CD4-positive, alpha-beta T cell (primary cell): ENCODE results near the gene PAX5. TPM values are rescaled to one million over a fixed set of nuclear protein-coding genes. Genes with fewer than 3 reads are reported as not detected.

Experiments
- ATAC-seq: fragments of 200-7000 bp; cut with Tn5 transposase; one replicate; pipeline ENCODE4 v1.10.0; 2022; ENCODE audit warnings: mild to moderate bottlenecking; ENCODE audit not compliant: poor library complexity
- CTCF ChIA-PET: fragments of 350-600 bp; sonication (Branson Sonifier 250); formaldehyde crosslinking; loops from one replicate; lab custom pipeline; 2021; ENCODE audit warnings: antibody characterized with exemption, inconsistent platforms; lab: Charles Lee
- POLR2A ChIA-PET: fragments of 350-600 bp; sonication (Branson Sonifier 250); formaldehyde crosslinking; loops from one replicate; lab custom pipeline; 2021; ENCODE audit warnings: antibody characterized with exemption, inconsistent platforms; lab: Charles Lee
- DNase-seq, 14 experiments: peaks; one replicate each; pipeline ENCODE4 v3.0.0-alpha.2; 2013 to 2020; ENCODE audit warnings: mixed read lengths in 2 of 14
- H3K27ac ChIP-seq, 2 donors: one replicate each; pipeline versions ENCODE4 v1.5.1 to v1.7.0; 2013; ENCODE audit warnings: low read length in 2 of 2, low read depth in 1 of 2, mild to moderate bottlenecking in 1 of 2
- H3K27me3 ChIP-seq, 2 experiments: 1 replicate in 1 of 2; 2 replicates in 1 of 2; pipeline versions ENCODE4 v1.6.1 to v1.7.0; 2013; ENCODE audit warnings: low read length in 2 of 2, control low read depth in 1 of 2, mild to moderate bottlenecking in 1 of 2, moderate library complexity in 1 of 2; ENCODE audit not compliant: insufficient read depth in 2 of 2, control insufficient read depth in 1 of 2
- H3K36me3 ChIP-seq: one replicate; pipeline ENCODE4 v1.6.1; 2013; ENCODE audit warnings: low read length, control low read depth; ENCODE audit not compliant: insufficient read depth
- H3K4me1 ChIP-seq: one replicate; pipeline ENCODE4 v1.6.1; 2013; ENCODE audit warnings: low read length, control low read depth; ENCODE audit not compliant: insufficient read depth
- H3K4me3 ChIP-seq: one replicate; pipeline ENCODE4 v1.5.1; 2013; ENCODE audit warnings: mild to moderate bottlenecking, low read length, moderate library complexity
- H3K9me3 ChIP-seq, 2 experiments: 1 replicate in 1 of 2; 2 replicates in 1 of 2; pipeline versions ENCODE4 v1.6.1 to v1.7.0; 2013; ENCODE audit warnings: low read length in 2 of 2, mild to moderate bottlenecking in 2 of 2, control low read depth in 1 of 2, moderate library complexity in 1 of 2; ENCODE audit not compliant: control insufficient read depth in 1 of 2, insufficient read depth in 1 of 2
- H3K27ac Mint-ChIP-seq: one replicate; pipeline ENCODE4 v1.8.0; 2020; ENCODE audit warnings: mixed read lengths
- H3K27me3 Mint-ChIP-seq: one replicate; pipeline ENCODE4 v1.8.0; 2021; ENCODE audit warnings: mixed read lengths
- H3K36me3 Mint-ChIP-seq: one replicate; pipeline ENCODE4 v1.8.0; 2021; ENCODE audit warnings: low read depth, mixed read lengths
- H3K4me1 Mint-ChIP-seq: one replicate; pipeline ENCODE4 v1.8.0; 2021; ENCODE audit warnings: low read depth, mixed read lengths
- H3K4me3 Mint-ChIP-seq: one replicate; pipeline ENCODE4 v1.8.0; 2020; ENCODE audit warnings: mild to moderate bottlenecking, mixed read lengths
- H3K9me3 Mint-ChIP-seq: one replicate; pipeline ENCODE4 v1.8.0; 2020; ENCODE audit warnings: mixed read lengths
- intact Hi-C, 2 experiments: fragments of 100-400 bp; cut with DNase I in 1 of 2; cut with micrococcal nuclease in 1 of 2; formaldehyde crosslinking; loops; one replicate each; pipeline versions ENCODE4 v1.15.1 to v1.9.0; 2023 to 2025; cut with DNase I, micrococcal nuclease
- total RNA-seq, 174 experiments: library from RNA in 2 of 174; stranded (reverse) in 2 of 174; gene quantifications; one replicate each; pipeline ENCODE4 v1.2.3 and lab custom pipeline; 2021 to 2026
- TF ChIP-seq, protein P1 (sequence below): fragments of 200-600 bp; IDR thresholded peaks from one replicate; pipeline ENCODE4 v1.8.0; 2022; ENCODE audit warnings: antibody characterized with exemption, mild to moderate bottlenecking

Gene PAX5
- total RNA-seq, 2 experiments from 2014 or later = 0.03 to 0.11 TPM

DNA sequence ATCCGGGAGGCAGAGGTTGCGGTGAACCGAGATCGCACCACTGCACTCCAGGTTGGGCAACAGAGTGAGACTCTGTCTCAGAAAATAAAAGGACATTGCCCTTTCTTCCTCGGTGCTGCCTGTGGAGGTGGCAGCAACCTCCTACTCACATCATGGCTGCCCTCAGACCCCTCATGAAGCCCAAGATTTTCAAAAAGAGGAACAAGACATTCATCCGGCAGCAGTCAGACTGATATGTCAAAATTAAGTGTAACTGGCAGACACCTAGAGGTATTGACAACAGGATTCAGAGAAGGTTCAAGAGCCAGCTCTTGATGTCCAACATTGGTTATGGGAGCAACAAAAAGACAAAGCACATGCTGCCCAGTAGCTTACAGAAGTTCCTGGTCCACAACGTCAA lies 12.6 kb upstream of the PAX5 start:
- Mint-ChIP-seq H3K4me3 (no peak overlapping the region), H3K9me3 (no peaks in the 10 kb centered on the region), H3K36me3 (no peaks in the 10 kb centered on the region), H3K27ac (no peak overlapping the region), H3K27me3 (peaks cover 55% of the 10 kb centered on the region), H3K4me1 (no peaks in the 10 kb centered on the region)
- H3K27ac ChIP-seq = no peak overlapping the region
- intact Hi-C loops = no loop called here
- no peaks in the 10 kb centered on the region for H3K9me3 ChIP-seq
- H3K27me3 ChIP-seq = peaks cover 6 to 12% of the 10 kb centered on the region in 2 experiments
- no peak for ATAC-seq
- no peaks in the 10 kb centered on the region for H3K4me1 ChIP-seq
- no peak for DNase-seq
- TF ChIP-seq, protein P1, sequence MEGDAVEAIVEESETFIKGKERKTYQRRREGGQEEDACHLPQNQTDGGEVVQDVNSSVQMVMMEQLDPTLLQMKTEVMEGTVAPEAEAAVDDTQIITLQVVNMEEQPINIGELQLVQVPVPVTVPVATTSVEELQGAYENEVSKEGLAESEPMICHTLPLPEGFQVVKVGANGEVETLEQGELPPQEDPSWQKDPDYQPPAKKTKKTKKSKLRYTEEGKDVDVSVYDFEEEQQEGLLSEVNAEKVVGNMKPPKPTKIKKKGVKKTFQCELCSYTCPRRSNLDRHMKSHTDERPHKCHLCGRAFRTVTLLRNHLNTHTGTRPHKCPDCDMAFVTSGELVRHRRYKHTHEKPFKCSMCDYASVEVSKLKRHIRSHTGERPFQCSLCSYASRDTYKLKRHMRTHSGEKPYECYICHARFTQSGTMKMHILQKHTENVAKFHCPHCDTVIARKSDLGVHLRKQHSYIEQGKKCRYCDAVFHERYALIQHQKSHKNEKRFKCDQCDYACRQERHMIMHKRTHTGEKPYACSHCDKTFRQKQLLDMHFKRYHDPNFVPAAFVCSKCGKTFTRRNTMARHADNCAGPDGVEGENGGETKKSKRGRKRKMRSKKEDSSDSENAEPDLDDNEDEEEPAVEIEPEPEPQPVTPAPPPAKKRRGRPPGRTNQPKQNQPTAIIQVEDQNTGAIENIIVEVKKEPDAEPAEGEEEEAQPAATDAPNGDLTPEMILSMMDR = no peak
- ChIA-PET CTCF (no interaction called here), POLR2A (no interaction called here)
- H3K36me3 ChIP-seq = no peaks in the 10 kb centered on the region
- H3K4me3 ChIP-seq = no peak overlapping the region

DNA sequence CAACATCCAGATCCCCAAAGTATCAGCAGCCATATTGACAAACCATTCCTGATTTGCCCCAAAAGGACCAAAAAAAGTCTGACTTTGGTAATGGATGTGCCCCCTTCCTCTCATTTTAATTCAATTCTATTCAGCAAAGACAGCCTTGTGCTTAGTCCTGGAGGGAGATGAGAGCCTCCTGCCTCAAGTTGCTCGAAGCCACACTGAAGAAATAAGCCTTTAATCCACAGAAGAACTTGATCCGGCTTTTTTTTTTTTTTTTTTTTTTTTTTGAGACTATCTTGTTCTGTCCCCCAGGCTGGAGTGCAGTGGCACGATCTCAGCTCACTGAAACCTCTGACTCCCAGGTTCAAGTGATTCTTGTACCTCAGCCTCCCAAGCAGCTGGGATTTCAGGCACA lies 8.4 kb upstream of the PAX5 start:
- no peak for DNase-seq
- no peaks in the 10 kb centered on the region for H3K9me3 Mint-ChIP-seq
- peaks cover 83% of the 10 kb centered on the region for H3K27me3 Mint-ChIP-seq
- H3K9me3 ChIP-seq = peaks cover 0 to 10% of the 10 kb centered on the region in 2 experiments
- no peak overlapping the region for H3K27ac Mint-ChIP-seq
- ChIA-PET CTCF (no interaction called here), POLR2A (no interaction called here)
- peaks cover 32 to 43% of the 10 kb centered on the region in 2 experiments for H3K27me3 ChIP-seq
- TF ChIP-seq, protein P1 = no peak
- H3K4me3 Mint-ChIP-seq = no peak overlapping the region
- no peaks in the 10 kb centered on the region for H3K36me3 Mint-ChIP-seq
- no peak overlapping the region for H3K4me3 ChIP-seq
- ATAC-seq = no peak
- H3K4me1 ChIP-seq = peaks cover 9% of the 10 kb centered on the region
- H3K27ac ChIP-seq = no peak overlapping the region
- no peaks in the 10 kb centered on the region for H3K36me3 ChIP-seq
- H3K4me1 Mint-ChIP-seq = peaks cover 7% of the 10 kb centered on the region
- intact Hi-C loops = no loop called here

DNA sequence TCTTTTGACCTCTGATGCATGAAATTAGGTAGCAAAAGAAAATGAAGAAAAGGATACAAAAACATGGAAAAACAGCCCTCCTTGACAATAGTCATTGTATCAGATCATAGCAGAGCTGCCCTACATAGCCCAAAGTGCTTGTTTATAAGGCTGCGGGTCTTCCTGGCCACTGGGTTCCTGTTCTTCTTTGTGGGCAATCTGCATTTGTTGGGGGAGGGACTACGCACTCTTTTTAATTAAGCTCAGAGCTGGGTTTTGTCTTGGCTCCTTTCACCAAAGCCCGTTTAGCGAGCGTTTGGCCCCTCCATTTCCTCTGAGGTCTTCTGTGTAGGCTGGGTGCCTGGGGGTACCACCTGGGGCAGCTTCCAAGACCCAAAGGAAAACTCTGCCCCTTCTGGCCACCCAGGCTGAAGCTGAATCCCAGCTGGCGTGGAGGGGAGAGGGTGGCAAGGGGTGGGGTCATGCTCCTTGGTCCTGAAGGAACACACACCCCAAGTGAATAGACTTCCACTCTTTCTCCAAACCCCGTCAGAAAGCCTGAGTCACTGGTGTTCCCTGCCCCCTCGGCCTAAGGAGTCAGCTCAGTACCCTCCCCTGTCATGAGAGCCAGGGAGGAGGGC lies 6.5 kb upstream of the PAX5 start:
- Histone ChIP-seq H3K4me3 (no peak overlapping the region), H3K27ac (no peak overlapping the region), H3K4me1 (peaks cover 27% of the 10 kb centered on the region), H3K9me3 (peaks cover 0 to 23% of the 10 kb centered on the region in 2 experiments), H3K36me3 (no peaks in the 10 kb centered on the region), H3K27me3 (peaks cover 48 to 61% of the 10 kb centered on the region in 2 experiments)
- H3K4me3 Mint-ChIP-seq = no peak overlapping the region
- no peaks in the 10 kb centered on the region for H3K36me3 Mint-ChIP-seq
- POLR2A ChIA-PET = no interaction called here
- CTCF ChIA-PET = no interaction called here
- H3K9me3 Mint-ChIP-seq = no peaks in the 10 kb centered on the region
- H3K27ac Mint-ChIP-seq = no peak overlapping the region
- intact Hi-C loops = no loop called here
- no peak for ATAC-seq
- H3K27me3 Mint-ChIP-seq = peaks cover 95% of the 10 kb centered on the region
- TF ChIP-seq, protein P1 = no peak
- no peak for DNase-seq
- H3K4me1 Mint-ChIP-seq = peaks cover 23% of the 10 kb centered on the region
